GM12878 (cell line): ENCODE results near the gene TXNIP. TPM values are rescaled to one million over a fixed set of nuclear protein-coding genes. Genes with fewer than 3 reads are reported as not detected.

ENCODE experiments used
- ATAC-seq: fragments of 200-7000 bp; cut with Tn5 transposase; 3 replicates; pipeline ENCODE4 v1.9.1; 2020; ENCODE audit warnings: mild to moderate bottlenecking, moderate library complexity
- BruUV-seq: library from RNA; stranded (reverse); fragments of 400-500 nt; replicated peaks from 2 replicates; lab custom pipeline; 2021; lab: Mats Ljungman, UMichigan
- CTCF ChIA-PET: fragments of 300-600 bp; sonication (Branson Sonifier 250); formaldehyde crosslinking; extraction: SDS; loops from one replicate; lab custom pipeline; 2021; ENCODE audit warnings: inconsistent platforms; lab: Yijun Ruan, JAX
- POLR2A ChIA-PET: fragments of 350-600 bp; formaldehyde crosslinking; extraction: SDS; loops from one replicate; lab custom pipeline; 2021; ENCODE audit warnings: inconsistent platforms; lab: Charles Lee
- RAD21 ChIA-PET: fragments of 300-600 bp; sonication (Branson Sonifier 250); formaldehyde crosslinking; loops from one replicate; lab custom pipeline; 2023; ENCODE audit warnings: antibody characterized with exemption; ENCODE audit not compliant: unreplicated experiment; lab: Charles Lee
- SMC1A ChIA-PET: fragments of 300-600 bp; sonication (Branson Sonifier 250); formaldehyde crosslinking; loops from one replicate; lab custom pipeline; 2023; ENCODE audit not compliant: unreplicated experiment, uncharacterized antibody; lab: Charles Lee
- DNase-seq: peaks from one replicate; pipeline ENCODE4 v3.0.0-alpha.2; 2011; ENCODE audit warnings: low read depth, low spot score
- FAIRE-seq: peaks from 3 replicates; lab custom pipeline; 2011; peaks lifted over from hg19 to GRCh38; lab: Jason Lieb, UNC
- H2AFZ ChIP-seq: 2 replicates; pipeline ENCODE4 v1.6.0; 2011; ENCODE audit warnings: low read depth, low read length, control low read depth; ENCODE audit not compliant: control insufficient read depth
- H3K27ac ChIP-seq: 2 replicates; pipeline ENCODE4 v1.5.1; 2011; ENCODE audit warnings: control low read depth; ENCODE audit not compliant: control insufficient read depth, insufficient read depth
- H3K27me3 ChIP-seq, 2 experiments: replicated peaks in 1 of 2; 2 replicates each; pipeline versions ENCODE4 v1.6.0 to v1.6.1; 2011; ENCODE audit warnings: low read length in 1 of 2; ENCODE audit not compliant: control insufficient read depth in 2 of 2, insufficient read depth in 2 of 2
- H3K36me3 ChIP-seq, 2 experiments: 2 replicates each; pipeline ENCODE4 v1.5.1; 2011; ENCODE audit warnings: low read length in 1 of 2; ENCODE audit not compliant: control insufficient read depth in 2 of 2, insufficient read depth in 2 of 2
- H3K4me1 ChIP-seq: 2 replicates; pipeline ENCODE4 v1.6.1; 2011; ENCODE audit warnings: mild to moderate bottlenecking, low read length, moderate library complexity, mixed read lengths; ENCODE audit not compliant: control insufficient read depth, insufficient read depth
- H3K4me2 ChIP-seq: 2 replicates; pipeline ENCODE4 v1.6.0; 2011; ENCODE audit warnings: control low read depth; ENCODE audit not compliant: control insufficient read depth, insufficient read depth
- H3K4me3 ChIP-seq: fragments of 200-600 bp; sonication (generic); 2 replicates; pipeline ENCODE4 v1.5.1; 2016
- H3K79me2 ChIP-seq: 2 replicates; pipeline ENCODE4 v1.6.0; 2011; ENCODE audit warnings: low read length; ENCODE audit not compliant: control insufficient read depth, insufficient read depth
- H3K9ac ChIP-seq: 2 replicates; pipeline ENCODE4 v1.8.0; 2011; ENCODE audit warnings: low read length, control low read depth, mixed read lengths; ENCODE audit not compliant: control insufficient read depth, insufficient read depth
- H3K9me3 ChIP-seq: replicated peaks from 3 replicates; pipeline ENCODE4 v1.5.1; 2011; ENCODE audit warnings: mild to moderate bottlenecking, low read length; ENCODE audit not compliant: control insufficient read depth, insufficient read depth
- H4K20me1 ChIP-seq: 2 replicates; pipeline ENCODE4 v1.6.0; 2011; ENCODE audit not compliant: control insufficient read depth, insufficient read depth
- CBFB ChIP-seq: IDR thresholded peaks from 2 replicates; pipeline ENCODE4 v1.6.1; 2016; ENCODE audit warnings: antibody characterized with exemption, low read depth
- CBX5 ChIP-seq: sonication (generic); IDR thresholded peaks from 2 replicates; pipeline ENCODE4 v1.6.1; 2016; ENCODE audit warnings: low read depth, moderate library complexity, mild to moderate bottlenecking, inconsistent platforms
- CHD1 ChIP-seq: IDR thresholded peaks from 2 replicates; pipeline ENCODE4 v1.6.1; 2012; ENCODE audit warnings: low read depth, low read length, improper control_type of control experiment
- CREB1 ChIP-seq: IDR thresholded peaks from 2 replicates; pipeline ENCODE4 v1.6.1; 2012; ENCODE audit warnings: low read depth, mild to moderate bottlenecking, inconsistent platforms
- E2F4 ChIP-seq: IDR thresholded peaks from 2 replicates; pipeline ENCODE4 v1.6.1; 2012; ENCODE audit warnings: low read depth, low read length, improper control_type of control experiment
- ETV6 ChIP-seq, 2 experiments: fragments of 450-650 bp in 1 of 2; IDR thresholded peaks in 1 of 2; conservative IDR thresholded peaks in 1 of 2; 2 replicates each; pipeline ENCODE4 v1.6.1; 2014; ENCODE audit warnings: antibody characterized with exemption in 1 of 2, borderline replicate concordance in 1 of 2, low read depth in 1 of 2, mild to moderate bottlenecking in 1 of 2, moderate library complexity in 1 of 2
- FOXM1 ChIP-seq: IDR thresholded peaks from 2 replicates; pipeline ENCODE4 v1.6.1; 2012; ENCODE audit warnings: low read depth, mild to moderate bottlenecking, inconsistent platforms, low read length, moderate library complexity
- JUND ChIP-seq: IDR thresholded peaks from 2 replicates; pipeline ENCODE4 v1.6.1; 2012; ENCODE audit warnings: low read depth, mild to moderate bottlenecking, low read length, improper control_type of control experiment, moderate library complexity
- LARP7 ChIP-seq: fragments of 450-650 bp; IDR thresholded peaks from 2 replicates; pipeline ENCODE4 v1.6.1; 2017; ENCODE audit warnings: mild to moderate bottlenecking
- MYB ChIP-seq: fragments of 150-350 bp; IDR thresholded peaks from 2 replicates; pipeline ENCODE4 v1.6.1; 2014; ENCODE audit warnings: mild to moderate bottlenecking, low read depth, low read length, borderline replicate concordance
- NFYB ChIP-seq: IDR thresholded peaks from 2 replicates; pipeline ENCODE4 v1.6.1; 2011; ENCODE audit warnings: low read depth, mild to moderate bottlenecking, low read length, improper control_type of control experiment, moderate library complexity; ENCODE audit not compliant: insufficient read depth
- RBBP5 ChIP-seq: fragments of 200-600 bp; sonication (generic); conservative IDR thresholded peaks from 2 replicates; pipeline ENCODE4 v1.6.1; 2016
- SMARCA5 ChIP-seq: fragments of 450-650 bp; IDR thresholded peaks from 2 replicates; pipeline ENCODE4 v1.6.1; 2017; ENCODE audit warnings: mild to moderate bottlenecking
- SREBF1 ChIP-seq: IDR thresholded peaks from 2 replicates; pipeline ENCODE4 v1.6.1; 2012; ENCODE audit warnings: mild to moderate bottlenecking, low read length
- TBL1XR1 ChIP-seq: IDR thresholded peaks from 2 replicates; pipeline ENCODE4 v1.6.1; 2012; ENCODE audit warnings: low read depth, low read length, improper control_type of control experiment
- TCF12 ChIP-seq: IDR thresholded peaks from 2 replicates; pipeline ENCODE4 v1.6.1; 2011; ENCODE audit warnings: low read depth, mild to moderate bottlenecking, low read length
- WRNIP1 ChIP-seq: IDR thresholded peaks from 2 replicates; pipeline ENCODE4 v1.6.1; 2011; ENCODE audit warnings: low read depth, low read length, improper control_type of control experiment, borderline replicate concordance
- ZBTB40 ChIP-seq: fragments of 450-650 bp; IDR thresholded peaks from 2 replicates; pipeline ENCODE4 v1.6.1; 2016; ENCODE audit warnings: mild to moderate bottlenecking, moderate library complexity, borderline replicate concordance
- ZNF622 ChIP-seq: fragments of 450-650 bp; IDR thresholded peaks from 2 replicates; pipeline ENCODE4 v1.6.1; 2017; ENCODE audit warnings: mild to moderate bottlenecking, inconsistent platforms
- ZZZ3 ChIP-seq: IDR thresholded peaks from 2 replicates; pipeline ENCODE4 v1.6.1; 2011; ENCODE audit warnings: low read depth; ENCODE audit not compliant: control insufficient read depth, insufficient read length
- WGBS: methylation state at CpG from one replicate; pipeline ENCODE4 v1.1.6; 2016; ENCODE audit warnings: low lambda C conversion rate; ENCODE audit not compliant: insufficient replicate concordance, insufficient coverage; ENCODE audit errors: missing lambda C conversion rate; 5-methylcytosine and 5-hydroxymethylcytosine counted together
- in situ Hi-C: fragments of 300-500 bp; cut with MboI; formaldehyde crosslinking; loops from 9 replicates; pipeline ENCODE4 v1.14.3; 2018; ENCODE audit warnings: mixed read lengths
- intact Hi-C: fragments of 100-400 bp; cut with micrococcal nuclease; formaldehyde crosslinking; loops from one replicate; pipeline ENCODE4 v1.14.2; 2022; ENCODE audit not compliant: unreplicated experiment
- polyA plus RNA-seq, 11 experiments: library from polyadenylated mRNA; depleted of rRNA in 4 of 11; unstranded in 6 of 11; stranded (reverse) in 5 of 11; fragments of >200 nt; fragmentation: Nextera tagmentation in 4 of 11; fragmentation: Illumina TruSeq in 1 of 11; extraction: Ambion mirVana in 4 of 11; extraction: Trizol in 1 of 11; gene quantifications; 1 replicate in 1 of 11; 2 replicates in 10 of 11; pipeline versions ENCODE4 v1.2.1 to v1.2.3, GENCODE V29; 2011 to 2016; ENCODE audit warnings: inconsistent platforms in 2 of 11, missing spikeins in 2 of 11, low read depth in 1 of 11
- total RNA-seq, 4 experiments: library from RNA; depleted of rRNA in 3 of 4; stranded (reverse); fragments of >200 nt in 3 of 4; fragmentation: Illumina TruSeq in 1 of 4; extraction: Trizol in 1 of 4; gene quantifications; 2 replicates each; pipeline versions ENCODE4 v1.2.1 to v1.2.3, GENCODE V29; 2013 to 2021

The TXNIP gene
- total and polyA plus RNA-seq, 10 of the 15 experiments (the other 5 are each of a cell fraction or from before 2014, with no cell fraction given): 48.7 to 133 (median 107) TPM

GRCh38 chr1:145979746-145980456, 16.5 kb downstream of the TXNIP start:
- Histone ChIP-seq H3K4me3 (no peak overlapping the region; the same call in 1 of the 2 replicates), H3K79me2 (no peaks in the 10 kb centered on the region), H3K27me3 (no peaks in the 10 kb centered on the region), H3K27ac (peak overlapping the region; percentile 99), H2AFZ (peak overlapping the region; percentile 42), H3K9me3 (no peaks in the 10 kb centered on the region), H3K4me2 (peak overlapping the region; percentile 95), H3K36me3 (no peaks in the 10 kb centered on the region), H4K20me1 (no peaks in the 10 kb centered on the region), H3K9ac (peak overlapping the region; percentile 62), H3K4me1 (peaks cover 54% of the 10 kb centered on the region)
- CTCF ChIA-PET: interaction anchor here (0.6 to 9.4 kb wide), 15 partner anchors 10 to 134 kb away, joined by 3 to 361 read pairs (median 21); partner anchors contain the start of genes ANKRD34A, LIX1L, NUDT17 and PEX11B
- ATAC-seq: peak; percentile 34
- 16% methylated on average over 7 of the region's 7 CpGs for WGBS
- no peak for FAIRE-seq
- SMC1A ChIA-PET: interaction anchor here (0.7 to 10.9 kb wide), 19 partner anchors 14 to 290 kb away, joined by 3 to 244 read pairs (median 9); partner anchors contain the start of genes ANKRD34A, LIX1L, NUDT17 and PIAS3
- RAD21 ChIA-PET: interaction anchor here (0.7 to 7.9 kb wide), 17 partner anchors 9 to 135 kb away, joined by 3 to 136 read pairs (median 16); partner anchors contain the start of genes ANKRD34A, LIX1L, NUDT17 and PIAS3
- in situ Hi-C loops (no loop called here), intact Hi-C loops (no loop called here)
- POLR2A ChIA-PET: interaction anchor here (0.6 to 6.5 kb wide), 16 partner anchors 11 to 121 kb away, joined by 3 to 102 read pairs (median 11); partner anchors contain the start of genes ANKRD34A, LIX1L, PEX11B and PIAS3
- DNase-seq: peak; percentile 49
- BruUV-seq: TSS peak; percentile 69
- TF ChIP-seq E2F4 (no peak), JUND (no peak), MYB (no peak), SREBF1 (no peak), ETV6 (conservative IDR thresholded peaks at IDR 0.05 in 1 of 2, IDR thresholded peaks at IDR 0.05 in 1 of 2; ENCODE audit: borderline replicate concordance in 1 of 2, low read depth in 1 of 2) (peak in 1 of 2 experiments; percentile 83; a peak in 1 of 4 replicates), RBBP5 (no peak), LARP7 (no peak), TBL1XR1 (no peak), SMARCA5 (peak; percentile 77), ZNF622 (no peak), CBX5 (no peak), FOXM1 (no peak), TCF12 (no peak), NFYB (no peak), CHD1 (0 out of 2 replicates have a peak, but pooled peaks have one; percentile 36), ZBTB40 (no peak), WRNIP1 (no peak), CREB1 (no peak; the same call in 1 of the 2 replicates), CBFB (peak; percentile 15; the same call in 1 of the 2 replicates), ZZZ3 (no peak)
